PC-9 (cell line): ENCODE results near the gene GRPEL2. TPM values are rescaled to one million over a fixed set of nuclear protein-coding genes. Genes with fewer than 3 reads are reported as not detected.
A peak's percentile ranks its signal among the peaks of the same experiment; 100 is the strongest.

ENCODE experiments used
- BruUV-seq: library from RNA; stranded (reverse); fragments of 400-500 nt; replicated peaks from 2 replicates; lab custom pipeline; 2021; lab: Mats Ljungman, UMichigan
- CTCF ChIA-PET: fragments of 300-600 bp; sonication (Branson Sonifier 250); formaldehyde crosslinking; loops from one replicate; lab custom pipeline; 2022; ENCODE audit warnings: antibody characterized with exemption; lab: Charles Lee
- POLR2A ChIA-PET: fragments of 300-600 bp; sonication (Branson Sonifier 250); formaldehyde crosslinking; loops from one replicate; lab custom pipeline; 2022; ENCODE audit warnings: antibody characterized with exemption; ENCODE audit not compliant: unreplicated experiment; lab: Charles Lee
- DNase-seq, 2 experiments: peaks; one replicate each; pipeline versions ENCODE4 v3.0.0 to v3.0.0-alpha.2; 2015 to 2022; ENCODE audit warnings: mixed read lengths in 1 of 2
- H2AFZ ChIP-seq: fragments of 200-600 bp; sonication (generic); 2 replicates; pipeline ENCODE4 v1.8.1; 2017; ENCODE audit warnings: antibody characterized with exemption
- H3F3A ChIP-seq: fragments of 200-600 bp; sonication (generic); 2 replicates; pipeline ENCODE4 v1.8.1; 2017; ENCODE audit warnings: antibody characterized with exemption, mild to moderate bottlenecking, low read depth; ENCODE audit not compliant: insufficient read depth
- H3K27ac ChIP-seq: fragments of 200-600 bp; sonication (generic); 2 replicates; pipeline ENCODE4 v1.6.1; 2016; ENCODE audit warnings: mixed run types
- H3K27me3 ChIP-seq: fragments of 200-600 bp; sonication (generic); 2 replicates; pipeline ENCODE4 v1.6.1; 2016; ENCODE audit warnings: low read depth, mixed run types; ENCODE audit not compliant: insufficient read depth
- H3K36me3 ChIP-seq: fragments of 200-600 bp; sonication (generic); 2 replicates; pipeline ENCODE4 v1.6.1; 2016; ENCODE audit warnings: low read depth, mixed run types
- H3K4me1 ChIP-seq: fragments of 200-600 bp; sonication (generic); replicated peaks from 2 replicates; pipeline ENCODE4 v1.6.1; 2016; ENCODE audit warnings: mixed run types; ENCODE audit not compliant: insufficient read depth
- H3K4me2 ChIP-seq: fragments of 200-600 bp; sonication (generic); 2 replicates; pipeline ENCODE4 v1.6.1; 2017; ENCODE audit warnings: mixed run types
- H3K4me3 ChIP-seq: fragments of 200-600 bp; sonication (generic); 2 replicates; pipeline ENCODE4 v1.6.1; 2016; ENCODE audit warnings: mixed run types
- H3K79me2 ChIP-seq: fragments of 200-600 bp; sonication (generic); 2 replicates; pipeline ENCODE4 v1.6.1; 2017; ENCODE audit warnings: low read depth, mixed run types
- H3K9me2 ChIP-seq: fragments of 200-600 bp; sonication (generic); 2 replicates; pipeline ENCODE4 v1.8.1; 2017; ENCODE audit warnings: mild to moderate bottlenecking; ENCODE audit not compliant: insufficient read depth
- H3K9me3 ChIP-seq: fragments of 200-600 bp; sonication (generic); 2 replicates; pipeline ENCODE4 v1.8.1; 2016; ENCODE audit warnings: low read depth; ENCODE audit not compliant: insufficient read depth
- H4K20me1 ChIP-seq: fragments of 200-600 bp; sonication (generic); 2 replicates; pipeline ENCODE4 v1.8.1; 2017; ENCODE audit not compliant: insufficient read depth
- CTCF ChIP-seq: fragments of 200-600 bp; sonication (generic); conservative IDR thresholded peaks from 2 replicates; pipeline ENCODE4 v1.6.1; 2017; ENCODE audit warnings: mixed run types, antibody characterized with exemption, mild to moderate bottlenecking, moderate library complexity
- EZH2 ChIP-seq: fragments of 200-600 bp; sonication (generic); IDR thresholded peaks from 2 replicates; pipeline ENCODE4 v1.8.0; 2017; ENCODE audit warnings: antibody characterized with exemption, low read depth
- intact Hi-C: fragments of 100-400 bp; cut with micrococcal nuclease; formaldehyde crosslinking; loops from one replicate; pipeline ENCODE4 v1.10.0; 2022; ENCODE audit not compliant: unreplicated experiment
- total RNA-seq: library from RNA; stranded (reverse); gene quantifications from 2 replicates; pipeline ENCODE4 v1.2.3, GENCODE V29; 2021

Gene GRPEL2
- total RNA-seq, 1 experiment from 2014 or later: 32.4 TPM

GRCh38 chr5:149367972-149368645, 22.8 kb downstream of the GRPEL2 start:
- intact Hi-C loops: loop anchor here (1.0 to 5.0 kb wide), 7 partner anchors 51 to 461 kb away; partner anchors contain the start of gene AFAP1L1

DNA sequence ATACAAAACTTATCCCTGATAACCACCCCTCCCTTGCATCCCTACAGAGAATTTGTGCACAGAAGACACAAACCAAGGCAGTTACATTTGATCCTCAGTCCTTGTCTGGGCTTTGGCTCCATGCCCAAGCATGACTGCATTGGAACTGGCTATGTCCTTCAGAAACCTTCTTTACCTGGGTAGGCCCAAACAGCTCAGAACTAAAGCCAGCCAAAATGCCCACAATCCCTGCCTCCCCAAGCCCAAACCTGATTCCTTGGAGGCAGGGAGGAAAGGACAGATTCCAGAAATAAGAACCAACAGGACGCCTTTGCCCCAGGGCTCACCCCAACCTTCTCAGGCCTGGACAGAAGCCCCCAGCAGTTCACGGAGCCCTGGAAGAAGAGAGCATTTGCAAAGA, 25.6 kb downstream of the GRPEL2 start:
- H3K9me3 ChIP-seq: no peaks in the 10 kb centered on the region
- no peaks in the 10 kb centered on the region for H3K9me2 ChIP-seq
- H3K4me1 ChIP-seq: no peaks in the 10 kb centered on the region
- H4K20me1 ChIP-seq: no peaks in the 10 kb centered on the region
- H3K79me2 ChIP-seq: no peaks in the 10 kb centered on the region
- no peak overlapping the region for H3K4me2 ChIP-seq
- POLR2A ChIA-PET: interaction anchor here (0.5 to 0.6 kb wide), 2 partner anchors 404 to 1408 kb away, joined by 3 read pairs; partner anchors contain the start of gene SMIM3
- TF ChIP-seq CTCF (no peak), EZH2 (no peak)
- intact Hi-C loops: loop anchor here (1.0 to 2.0 kb wide), 2 partner anchors 54 to 636 kb away; no protein-coding TSS in a partner anchor
- no peak overlapping the region for H3K27ac ChIP-seq
- no peak for DNase-seq
- BruUV-seq: no TSS peak
- peaks cover 3% of the 10 kb centered on the region; the same call in 1 of the 2 replicates for H3F3A ChIP-seq
- H3K36me3 ChIP-seq: no peaks in the 10 kb centered on the region
- no peak overlapping the region for H3K4me3 ChIP-seq
- CTCF ChIA-PET: interaction anchor here (0.6 to 1.3 kb wide), 2 partner anchors 11 to 406 kb away, joined by 3 to 6 read pairs; no protein-coding TSS in a partner anchor
- no peak overlapping the region for H2AFZ ChIP-seq
- H3K27me3 ChIP-seq: no peaks in the 10 kb centered on the region

More at GRCh38 chr5:149367972-149368645, 22.8 kb downstream of the GRPEL2 start:
- TF ChIP-seq CTCF: no peak
- no peaks in the 10 kb centered on the region for H3K9me2 ChIP-seq
- H4K20me1 ChIP-seq: no peaks in the 10 kb centered on the region
- no peaks in the 10 kb centered on the region for H3K4me1 ChIP-seq
- ChIA-PET CTCF (interaction anchor here (0.7 to 2.0 kb wide), 9 partner anchors 10 to 251 kb away, joined by 3 to 12 read pairs (median 4); partner anchors contain the start of genes GRPEL2 and PCYOX1L), POLR2A (interaction anchor here (0.6 kb wide), 1 partner anchor 197 kb away, joined by 3 read pairs; no protein-coding TSS in a partner anchor)
- no TSS peak for BruUV-seq
- no peaks in the 10 kb centered on the region for H3K79me2 ChIP-seq
- H2AFZ ChIP-seq: no peak overlapping the region
- H3K36me3 ChIP-seq: no peaks in the 10 kb centered on the region
- no peak overlapping the region for H3K4me2 ChIP-seq
- DNase-seq: no peak
- H3K4me3 ChIP-seq: no peak overlapping the region
- H3K27ac ChIP-seq: no peak overlapping the region
- no peaks in the 10 kb centered on the region for H3K27me3 ChIP-seq
- H3F3A ChIP-seq: peaks cover 8% of the 10 kb centered on the region; the same call in 1 of the 2 replicates
- no peaks in the 10 kb centered on the region for H3K9me3 ChIP-seq

DNA sequence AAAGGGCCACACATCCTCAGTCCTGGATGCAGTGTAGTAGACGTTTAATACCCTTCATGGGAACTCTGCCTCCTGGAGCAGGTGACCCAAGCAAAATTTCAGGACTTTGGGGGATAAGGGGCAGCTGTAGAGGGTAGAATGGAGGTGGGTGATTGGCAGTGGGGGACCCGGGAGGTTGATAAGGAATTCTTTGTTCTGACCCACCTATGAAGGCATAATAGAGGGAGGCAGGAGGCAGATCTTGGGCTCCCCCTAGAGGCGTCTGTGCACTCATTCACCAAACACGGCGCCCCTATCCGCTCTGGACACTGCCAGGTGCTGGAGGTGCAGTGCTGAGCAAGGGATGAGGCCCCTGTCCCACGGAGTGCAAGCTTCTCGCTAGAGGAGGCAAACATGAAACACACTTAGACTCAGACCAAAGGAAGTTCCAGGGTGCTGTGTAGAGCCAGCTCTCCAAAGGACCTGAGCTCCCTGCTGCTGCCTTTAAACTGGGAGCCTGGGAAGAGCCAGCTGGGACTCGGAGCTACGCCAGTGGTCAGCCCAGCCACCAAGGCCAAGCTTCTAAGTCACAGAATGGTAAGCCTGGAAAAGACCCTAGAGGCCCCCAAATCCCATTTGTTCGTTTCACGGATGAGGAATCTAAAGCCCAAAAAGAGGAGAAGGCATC, 26.1 kb downstream of the GRPEL2 start:
- peak; percentile 41 to 70 for DNase-seq
- H3K27ac ChIP-seq: no peak overlapping the region
- H3F3A ChIP-seq: peaks cover 3% of the 10 kb centered on the region; the same call in 1 of the 2 replicates
- H3K9me2 ChIP-seq: no peaks in the 10 kb centered on the region
- H4K20me1 ChIP-seq: no peaks in the 10 kb centered on the region
- H3K4me1 ChIP-seq: no peaks in the 10 kb centered on the region
- POLR2A ChIA-PET: no interaction called here
- no TSS peak for BruUV-seq
- H3K4me2 ChIP-seq: no peak overlapping the region
- H3K4me3 ChIP-seq: no peak overlapping the region
- TF ChIP-seq CTCF: peak; percentile 79
- no peak for TF ChIP-seq EZH2
- CTCF ChIA-PET: interaction anchor here (0.6 to 1.3 kb wide), 6 partner anchors 8 to 594 kb away, joined by 3 to 7 read pairs (median 6); partner anchors contain the start of gene PCYOX1L
- H3K79me2 ChIP-seq: no peaks in the 10 kb centered on the region
- no peak overlapping the region for H2AFZ ChIP-seq
- intact Hi-C loops: loop anchor here (1.0 to 2.0 kb wide), 2 partner anchors 54 to 637 kb away; no protein-coding TSS in a partner anchor
- H3K9me3 ChIP-seq: no peaks in the 10 kb centered on the region
- no peaks in the 10 kb centered on the region for H3K27me3 ChIP-seq
- no peaks in the 10 kb centered on the region for H3K36me3 ChIP-seq
